Measurements from ENCODE around the gene VPS33A. TPM values are rescaled to one million over a fixed set of nuclear protein-coding genes. Genes with fewer than 3 reads are reported as not detected.

Gene VPS33A
- total and polyA plus RNA-seq, 2 of the 13 experiments (the other 11 are each of a cell fraction or from before 2014, with no cell fraction given): 11.0 to 43.6 TPM

GRCh38 chr12:122203301-122204166 lies 62.8 kb downstream of the VPS33A start, which contains the start of gene B3GNT4 (continued):
- TF ChIP-seq, protein P1, sequence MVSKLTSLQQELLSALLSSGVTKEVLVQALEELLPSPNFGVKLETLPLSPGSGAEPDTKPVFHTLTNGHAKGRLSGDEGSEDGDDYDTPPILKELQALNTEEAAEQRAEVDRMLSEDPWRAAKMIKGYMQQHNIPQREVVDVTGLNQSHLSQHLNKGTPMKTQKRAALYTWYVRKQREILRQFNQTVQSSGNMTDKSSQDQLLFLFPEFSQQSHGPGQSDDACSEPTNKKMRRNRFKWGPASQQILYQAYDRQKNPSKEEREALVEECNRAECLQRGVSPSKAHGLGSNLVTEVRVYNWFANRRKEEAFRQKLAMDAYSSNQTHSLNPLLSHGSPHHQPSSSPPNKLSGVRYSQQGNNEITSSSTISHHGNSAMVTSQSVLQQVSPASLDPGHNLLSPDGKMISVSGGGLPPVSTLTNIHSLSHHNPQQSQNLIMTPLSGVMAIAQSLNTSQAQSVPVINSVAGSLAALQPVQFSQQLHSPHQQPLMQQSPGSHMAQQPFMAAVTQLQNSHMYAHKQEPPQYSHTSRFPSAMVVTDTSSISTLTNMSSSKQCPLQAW (CRISPR knock-in tag; IDR thresholded peaks at IDR 0.05): no peak
- TF ChIP-seq, protein P2, sequence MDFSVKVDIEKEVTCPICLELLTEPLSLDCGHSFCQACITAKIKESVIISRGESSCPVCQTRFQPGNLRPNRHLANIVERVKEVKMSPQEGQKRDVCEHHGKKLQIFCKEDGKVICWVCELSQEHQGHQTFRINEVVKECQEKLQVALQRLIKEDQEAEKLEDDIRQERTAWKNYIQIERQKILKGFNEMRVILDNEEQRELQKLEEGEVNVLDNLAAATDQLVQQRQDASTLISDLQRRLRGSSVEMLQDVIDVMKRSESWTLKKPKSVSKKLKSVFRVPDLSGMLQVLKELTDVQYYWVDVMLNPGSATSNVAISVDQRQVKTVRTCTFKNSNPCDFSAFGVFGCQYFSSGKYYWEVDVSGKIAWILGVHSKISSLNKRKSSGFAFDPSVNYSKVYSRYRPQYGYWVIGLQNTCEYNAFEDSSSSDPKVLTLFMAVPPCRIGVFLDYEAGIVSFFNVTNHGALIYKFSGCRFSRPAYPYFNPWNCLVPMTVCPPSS (IDR thresholded peaks at IDR 0.05): no peak
- TF ChIP-seq DBP (CRISPR knock-in tag; IDR thresholded peaks at IDR 0.05; ENCODE audit: not compliant biosample characterization) (no peak), POGZ (CRISPR knock-in tag; IDR thresholded peaks at IDR 0.05) (no peak), CBFB (CRISPR knock-in tag; IDR thresholded peaks at IDR 0.05) (no peak), BORCS8-MEF2B (CRISPR knock-in tag; IDR thresholded peaks at IDR 0.05) (no peak), ZNF460 (CRISPR knock-in tag; IDR thresholded peaks at IDR 0.05; ENCODE audit: borderline replicate concordance) (no peak), ZKSCAN8 (CRISPR knock-in tag; IDR thresholded peaks at IDR 0.05; ENCODE audit: borderline replicate concordance) (no peak), FOXC1 (CRISPR knock-in tag; IDR thresholded peaks at IDR 0.05; ENCODE audit: borderline replicate concordance) (no peak), ZFY (CRISPR knock-in tag; IDR thresholded peaks at IDR 0.05) (no peak; the same call in 1 of the 2 replicates), ZBTB7B (CRISPR knock-in tag; IDR thresholded peaks at IDR 0.05) (no peak), XRCC5 (optimal IDR thresholded peaks at IDR 0.05; ENCODE audit: low read length) (no peak), ZNF549 (CRISPR knock-in tag; IDR thresholded peaks at IDR 0.05) (no peak), ZNF607 (CRISPR knock-in tag; IDR thresholded peaks at IDR 0.05; ENCODE audit: borderline replicate concordance) (peak; percentile 62; the same call in 1 of the 2 replicates), PHF5A (CRISPR knock-in tag; IDR thresholded peaks at IDR 0.05; ENCODE audit: low read depth, unreplicated experiment) (no peak)
- TF ChIP-seq, protein P3, sequence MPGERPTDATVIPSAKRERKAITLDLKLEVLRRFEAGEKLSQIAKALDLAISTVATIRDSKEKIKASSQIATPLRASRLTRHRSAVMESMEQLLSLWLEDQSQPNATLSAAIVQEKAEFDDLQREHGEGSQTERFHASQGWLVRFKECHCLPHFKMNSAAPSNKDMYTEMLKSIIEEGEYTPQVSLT (CRISPR knock-in tag; IDR thresholded peaks at IDR 0.05; ENCODE audit: borderline replicate concordance, low read depth): no peak
- TF ChIP-seq, protein P4, sequence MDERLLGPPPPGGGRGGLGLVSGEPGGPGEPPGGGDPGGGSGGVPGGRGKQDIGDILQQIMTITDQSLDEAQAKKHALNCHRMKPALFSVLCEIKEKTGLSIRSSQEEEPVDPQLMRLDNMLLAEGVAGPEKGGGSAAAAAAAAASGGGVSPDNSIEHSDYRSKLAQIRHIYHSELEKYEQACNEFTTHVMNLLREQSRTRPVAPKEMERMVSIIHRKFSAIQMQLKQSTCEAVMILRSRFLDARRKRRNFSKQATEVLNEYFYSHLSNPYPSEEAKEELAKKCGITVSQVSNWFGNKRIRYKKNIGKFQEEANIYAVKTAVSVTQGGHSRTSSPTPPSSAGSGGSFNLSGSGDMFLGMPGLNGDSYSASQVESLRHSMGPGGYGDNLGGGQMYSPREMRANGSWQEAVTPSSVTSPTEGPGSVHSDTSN (CRISPR knock-in tag; IDR thresholded peaks at IDR 0.05): no peak
- TF ChIP-seq, protein P5, sequence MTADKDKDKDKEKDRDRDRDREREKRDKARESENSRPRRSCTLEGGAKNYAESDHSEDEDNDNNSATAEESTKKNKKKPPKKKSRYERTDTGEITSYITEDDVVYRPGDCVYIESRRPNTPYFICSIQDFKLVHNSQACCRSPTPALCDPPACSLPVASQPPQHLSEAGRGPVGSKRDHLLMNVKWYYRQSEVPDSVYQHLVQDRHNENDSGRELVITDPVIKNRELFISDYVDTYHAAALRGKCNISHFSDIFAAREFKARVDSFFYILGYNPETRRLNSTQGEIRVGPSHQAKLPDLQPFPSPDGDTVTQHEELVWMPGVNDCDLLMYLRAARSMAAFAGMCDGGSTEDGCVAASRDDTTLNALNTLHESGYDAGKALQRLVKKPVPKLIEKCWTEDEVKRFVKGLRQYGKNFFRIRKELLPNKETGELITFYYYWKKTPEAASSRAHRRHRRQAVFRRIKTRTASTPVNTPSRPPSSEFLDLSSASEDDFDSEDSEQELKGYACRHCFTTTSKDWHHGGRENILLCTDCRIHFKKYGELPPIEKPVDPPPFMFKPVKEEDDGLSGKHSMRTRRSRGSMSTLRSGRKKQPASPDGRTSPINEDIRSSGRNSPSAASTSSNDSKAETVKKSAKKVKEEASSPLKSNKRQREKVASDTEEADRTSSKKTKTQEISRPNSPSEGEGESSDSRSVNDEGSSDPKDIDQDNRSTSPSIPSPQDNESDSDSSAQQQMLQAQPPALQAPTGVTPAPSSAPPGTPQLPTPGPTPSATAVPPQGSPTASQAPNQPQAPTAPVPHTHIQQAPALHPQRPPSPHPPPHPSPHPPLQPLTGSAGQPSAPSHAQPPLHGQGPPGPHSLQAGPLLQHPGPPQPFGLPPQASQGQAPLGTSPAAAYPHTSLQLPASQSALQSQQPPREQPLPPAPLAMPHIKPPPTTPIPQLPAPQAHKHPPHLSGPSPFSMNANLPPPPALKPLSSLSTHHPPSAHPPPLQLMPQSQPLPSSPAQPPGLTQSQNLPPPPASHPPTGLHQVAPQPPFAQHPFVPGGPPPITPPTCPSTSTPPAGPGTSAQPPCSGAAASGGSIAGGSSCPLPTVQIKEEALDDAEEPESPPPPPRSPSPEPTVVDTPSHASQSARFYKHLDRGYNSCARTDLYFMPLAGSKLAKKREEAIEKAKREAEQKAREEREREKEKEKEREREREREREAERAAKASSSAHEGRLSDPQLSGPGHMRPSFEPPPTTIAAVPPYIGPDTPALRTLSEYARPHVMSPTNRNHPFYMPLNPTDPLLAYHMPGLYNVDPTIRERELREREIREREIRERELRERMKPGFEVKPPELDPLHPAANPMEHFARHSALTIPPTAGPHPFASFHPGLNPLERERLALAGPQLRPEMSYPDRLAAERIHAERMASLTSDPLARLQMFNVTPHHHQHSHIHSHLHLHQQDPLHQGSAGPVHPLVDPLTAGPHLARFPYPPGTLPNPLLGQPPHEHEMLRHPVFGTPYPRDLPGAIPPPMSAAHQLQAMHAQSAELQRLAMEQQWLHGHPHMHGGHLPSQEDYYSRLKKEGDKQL (CRISPR knock-in tag; IDR thresholded peaks at IDR 0.05; ENCODE audit: low read depth): no peak

Measured in HepG2 (cell line).